ENCODE data around the gene FAN1.

Gene FAN1

GRCh38 chr15:30990446-30991254, 86.9 kb downstream of the FAN1 start:
- ATAC-seq (ENCODE audit: low read depth) (no peak), DNase-seq (ENCODE audit: low spot score in 2 of 2) (no peak)
- Mint-ChIP-seq H3K4me3 (peak overlapping the region; percentile 97), H3K4me1 (peaks cover 24% of the 10 kb centered on the region), H3K36me3 (peaks cover 13% of the 10 kb centered on the region), H3K27me3 (no peaks in the 10 kb centered on the region), H3K27ac (peak overlapping the region; percentile 94), H3K9me3 (no peaks in the 10 kb centered on the region)

GRCh38 chr15:30991255-30992235, 87.8 kb downstream of the FAN1 start, which contains the start of gene MTMR10:
Gene MTMR10, minus strand, starts transcription at chr15:30991628. Its CDS starts 122 bp downstream, at chr15:30991506.
- DNase-seq (ENCODE audit: low spot score in 2 of 2) (peak; percentile 78 to 85), ATAC-seq (ENCODE audit: low read depth) (peak; percentile 91)
- H3K9me3 Mint-ChIP-seq, result no peaks in the 10 kb centered on the region
- peaks cover 22% of the 10 kb centered on the region for H3K4me1 Mint-ChIP-seq
- peaks cover 11% of the 10 kb centered on the region for H3K36me3 Mint-ChIP-seq
- peak within 1 kb of the TSS; percentile 97 for H3K4me3 Mint-ChIP-seq
- H3K27me3 Mint-ChIP-seq, result no peaks in the 10 kb centered on the region
- peak within 1 kb of the TSS; percentile 94 for H3K27ac Mint-ChIP-seq

- no peaks in the 10 kb centered on the region for H3K27me3 Mint-ChIP-seq
- ATAC-seq (ENCODE audit: low read depth), result no peak
- peak overlapping the region; percentile 72 for H3K4me3 Mint-ChIP-seq
- peak overlapping the region; percentile 32 for H3K27ac Mint-ChIP-seq
- H3K9me3 Mint-ChIP-seq, result no peaks in the 10 kb centered on the region
- peaks cover 19% of the 10 kb centered on the region for H3K4me1 Mint-ChIP-seq
- DNase-seq (ENCODE audit: low spot score in 2 of 2), result no peak
- peaks cover 6% of the 10 kb centered on the region for H3K36me3 Mint-ChIP-seq
Observed at GRCh38 chr15:30992249-30992864, 88.6 kb downstream of the FAN1 start.

All from memory B cell (primary cell).